Measurements from ENCODE around the gene ATG14.

Gene ATG14

DNA sequence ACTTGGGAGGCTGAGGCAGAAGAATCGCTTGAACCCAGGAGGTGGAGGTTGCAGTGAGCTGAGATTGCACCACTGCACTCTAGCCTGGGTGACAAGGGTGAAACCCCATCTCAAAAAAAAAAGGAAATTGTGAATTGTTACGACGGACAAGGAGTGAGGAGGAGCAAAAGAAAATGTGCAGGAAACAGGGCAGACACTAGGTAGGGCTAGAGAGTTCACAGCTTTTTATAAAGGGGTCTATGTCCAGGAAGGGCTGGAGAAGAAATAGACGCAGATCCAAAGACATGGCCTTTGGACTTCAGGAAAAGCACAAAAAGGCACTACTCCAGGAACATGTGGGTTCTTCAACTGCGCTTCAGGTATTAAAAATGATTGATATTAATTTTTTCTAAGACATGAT is 34.4 kb downstream of the ATG14 start:
- Histone ChIP-seq H3K27me3 (ENCODE audit: control insufficient read depth, insufficient read depth, low read length) (no peaks in the 10 kb centered on the region), H3K27ac (ENCODE audit: low read depth, low read length) (no peak overlapping the region), H3K4me3 (ENCODE audit: low read length) (no peak overlapping the region), H3K4me1 (ENCODE audit: control insufficient read depth, insufficient read depth, low read length) (no peaks in the 10 kb centered on the region), H3K36me3 (ENCODE audit: control insufficient read depth, insufficient read depth, low read length) (peaks cover 22% of the 10 kb centered on the region), H3K9ac (ENCODE audit: low read length) (no peak overlapping the region)

DNA sequence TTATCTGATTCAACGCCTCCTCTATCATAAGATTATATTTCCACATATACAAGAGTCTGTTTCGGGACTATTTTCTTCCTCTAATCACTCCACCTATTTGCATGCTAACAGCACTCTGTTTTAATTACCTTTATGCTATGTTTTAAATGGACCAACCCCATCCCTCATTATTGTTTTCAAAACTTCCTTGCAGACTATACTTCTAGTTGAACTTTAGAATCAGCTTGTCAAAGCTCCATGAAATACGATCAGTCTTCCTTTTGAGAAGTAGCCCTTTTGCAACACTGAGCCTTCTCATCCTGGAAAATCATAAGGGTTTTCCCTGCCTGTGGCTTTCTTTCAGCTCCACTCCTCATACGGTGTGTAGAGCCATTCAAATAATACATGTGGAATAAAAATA is 36.9 kb downstream of the ATG14 start:
- H3K4me3 ChIP-seq (ENCODE audit: low read length), result no peak overlapping the region
- H3K27ac ChIP-seq (ENCODE audit: low read depth, low read length), result no peak overlapping the region
- H3K9ac ChIP-seq (ENCODE audit: low read length), result no peak overlapping the region
- H3K27me3 ChIP-seq (ENCODE audit: control insufficient read depth, insufficient read depth, low read length), result no peaks in the 10 kb centered on the region
- H3K36me3 ChIP-seq (ENCODE audit: control insufficient read depth, insufficient read depth, low read length), result peaks cover 19% of the 10 kb centered on the region
- no peaks in the 10 kb centered on the region for H3K4me1 ChIP-seq (ENCODE audit: control insufficient read depth, insufficient read depth, low read length)

DNA sequence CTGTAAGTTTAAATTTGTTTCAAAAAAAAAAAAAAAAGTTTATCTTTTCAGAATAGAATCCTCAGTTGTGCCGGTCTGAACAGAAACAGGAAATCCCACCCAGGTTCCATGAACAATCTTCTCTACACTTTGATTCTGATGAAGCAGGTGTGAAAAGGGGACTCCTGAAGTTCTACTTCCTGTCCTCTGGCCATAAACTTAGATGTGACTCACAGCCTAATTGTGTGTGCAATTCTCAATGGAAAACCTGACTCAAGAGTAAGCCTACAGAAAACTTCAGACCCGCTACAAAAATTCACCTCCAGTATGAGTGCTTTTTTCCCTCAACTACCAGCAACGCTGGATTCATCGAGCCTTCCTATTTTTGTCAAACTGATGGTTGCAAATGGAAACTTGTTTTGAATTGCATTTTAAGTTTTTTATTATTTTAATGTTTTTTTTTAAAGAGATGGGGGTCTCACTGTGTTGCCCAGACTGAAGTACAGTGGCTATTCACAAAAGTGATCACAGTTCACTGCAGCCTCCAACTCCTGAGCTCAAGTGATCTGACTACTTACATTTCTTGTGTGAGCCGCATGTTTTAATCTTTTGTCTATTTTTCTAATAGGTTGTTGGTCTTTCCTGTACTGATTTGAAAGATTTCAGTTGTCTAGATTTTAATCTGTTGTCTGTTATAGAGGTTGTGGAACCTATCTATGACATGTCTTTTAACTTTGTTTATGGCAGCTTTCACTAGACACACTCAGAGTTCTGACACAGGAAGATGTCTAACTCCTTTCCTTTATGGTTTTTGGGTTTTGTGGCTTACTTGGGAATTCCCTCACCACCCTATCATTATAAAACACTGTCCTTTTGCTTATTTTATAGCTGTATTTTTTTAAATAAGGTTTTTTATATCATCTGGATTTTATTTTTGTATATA is 37.6 kb downstream of the ATG14 start:
- Histone ChIP-seq H3K36me3 (ENCODE audit: control insufficient read depth, insufficient read depth, low read length) (peaks cover 21% of the 10 kb centered on the region), H3K4me3 (ENCODE audit: low read length) (no peak overlapping the region), H3K27ac (ENCODE audit: low read depth, low read length) (no peak overlapping the region), H3K9ac (ENCODE audit: low read length) (no peak overlapping the region), H3K4me1 (ENCODE audit: control insufficient read depth, insufficient read depth, low read length) (no peaks in the 10 kb centered on the region), H3K27me3 (ENCODE audit: control insufficient read depth, insufficient read depth, low read length) (no peaks in the 10 kb centered on the region)

DNA sequence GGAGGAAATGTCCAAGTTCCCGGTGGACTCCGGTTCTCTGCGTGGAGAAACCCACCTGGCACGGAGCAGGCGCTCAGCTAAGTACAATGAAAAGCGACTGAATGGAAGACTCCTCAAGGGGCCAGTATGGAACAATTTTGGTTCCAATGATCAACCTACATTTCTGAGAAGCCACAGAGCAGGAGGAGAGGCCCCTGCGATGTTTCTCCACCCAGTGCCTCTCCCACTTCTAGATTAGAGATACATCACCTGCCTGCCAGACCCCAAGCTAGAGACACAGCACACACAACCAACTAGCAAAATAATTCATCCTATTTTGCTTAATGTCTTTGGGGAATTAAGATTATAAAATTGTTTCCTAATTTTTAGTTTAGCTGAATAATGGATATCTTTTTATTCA is 38.8 kb downstream of the ATG14 start:
- H3K27me3 ChIP-seq (ENCODE audit: control insufficient read depth, insufficient read depth, low read length), result no peaks in the 10 kb centered on the region
- H3K36me3 ChIP-seq (ENCODE audit: control insufficient read depth, insufficient read depth, low read length), result peaks cover 21% of the 10 kb centered on the region
- no peak overlapping the region for H3K4me3 ChIP-seq (ENCODE audit: low read length)
- H3K27ac ChIP-seq (ENCODE audit: low read depth, low read length), result no peak overlapping the region
- no peak overlapping the region for H3K9ac ChIP-seq (ENCODE audit: low read length)
- H3K4me1 ChIP-seq (ENCODE audit: control insufficient read depth, insufficient read depth, low read length), result no peaks in the 10 kb centered on the region

DNA sequence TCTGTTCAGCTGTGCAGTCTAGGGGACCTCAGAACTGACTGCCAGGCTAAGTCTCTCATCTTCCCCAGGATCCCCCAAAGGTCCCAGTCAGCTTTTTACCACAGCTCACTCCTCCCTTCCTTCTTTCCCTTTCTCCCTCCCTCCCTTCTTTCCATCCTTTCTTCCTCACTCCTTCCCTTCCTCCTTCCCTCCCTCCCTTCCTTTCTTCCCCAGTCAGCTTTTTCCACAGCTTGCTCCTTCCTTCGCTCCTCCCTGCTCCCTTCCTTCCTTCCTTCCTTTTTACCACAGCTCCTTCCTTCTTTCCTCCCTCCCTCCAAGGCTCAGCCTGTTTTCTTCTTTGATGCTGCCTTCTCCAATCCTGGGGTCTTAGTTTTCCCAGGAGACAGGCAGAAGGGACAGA is 39.2 kb downstream of the ATG14 start:
- Histone ChIP-seq H3K4me3 (ENCODE audit: low read length) (no peak overlapping the region), H3K27ac (ENCODE audit: low read depth, low read length) (no peak overlapping the region), H3K4me1 (ENCODE audit: control insufficient read depth, insufficient read depth, low read length) (no peaks in the 10 kb centered on the region), H3K36me3 (ENCODE audit: control insufficient read depth, insufficient read depth, low read length) (peaks cover 18% of the 10 kb centered on the region), H3K9ac (ENCODE audit: low read length) (no peak overlapping the region), H3K27me3 (ENCODE audit: control insufficient read depth, insufficient read depth, low read length) (no peaks in the 10 kb centered on the region)

DNA sequence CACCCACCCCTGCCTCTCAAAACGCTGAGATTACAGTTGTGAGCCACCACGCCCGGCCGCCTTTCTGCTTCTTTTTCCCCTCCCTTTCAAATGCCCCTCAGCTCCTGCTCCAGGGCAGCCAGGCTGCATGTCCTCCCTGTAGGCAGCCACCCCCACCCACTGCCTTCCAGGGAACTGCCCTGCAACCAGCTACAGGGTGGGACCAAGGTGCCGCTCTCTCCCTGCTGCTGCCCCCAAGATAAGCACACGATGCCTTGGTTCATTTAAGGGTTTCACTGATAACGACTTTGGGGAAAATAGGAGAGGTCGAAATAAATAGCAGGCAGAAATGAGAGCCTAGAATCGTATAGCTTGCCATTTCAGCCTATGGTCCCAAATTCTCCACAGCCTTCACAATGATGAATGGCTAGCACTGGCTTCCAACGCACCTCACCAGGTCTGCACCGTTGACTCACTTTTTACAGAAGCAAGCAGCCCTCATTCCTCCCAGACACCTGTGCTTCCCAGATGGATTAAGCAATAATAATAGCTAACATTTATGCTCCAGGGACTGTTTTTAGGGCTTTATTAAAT is 40.7 kb downstream of the ATG14 start:
- Histone ChIP-seq H3K27me3 (ENCODE audit: control insufficient read depth, insufficient read depth, low read length) (no peaks in the 10 kb centered on the region), H3K27ac (ENCODE audit: low read depth, low read length) (no peak overlapping the region), H3K36me3 (ENCODE audit: control insufficient read depth, insufficient read depth, low read length) (peaks cover 6% of the 10 kb centered on the region), H3K9ac (ENCODE audit: low read length) (no peak overlapping the region), H3K4me3 (ENCODE audit: low read length) (no peak overlapping the region), H3K4me1 (ENCODE audit: control insufficient read depth, insufficient read depth, low read length) (no peaks in the 10 kb centered on the region)

DNA sequence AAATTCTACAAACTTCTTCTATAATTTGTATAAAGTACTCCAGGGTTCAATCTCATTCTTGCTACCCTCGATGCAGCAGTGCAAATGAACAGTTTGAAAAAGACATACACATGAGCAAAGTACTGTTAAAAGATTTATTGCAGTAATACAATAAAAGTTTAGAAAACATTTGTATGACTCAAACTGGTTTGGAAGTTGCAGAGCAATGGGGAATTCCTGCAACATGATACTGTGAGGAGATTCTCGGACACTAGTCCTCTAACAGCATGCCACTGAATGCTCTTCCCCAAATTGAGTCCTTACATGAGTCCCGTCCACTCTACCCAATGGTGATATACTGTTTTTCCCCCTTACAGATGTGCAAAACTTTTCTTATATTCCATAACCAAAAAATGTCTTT is 45.4 kb downstream of the ATG14 start:
- H3K4me3 ChIP-seq (ENCODE audit: low read length), result no peak overlapping the region
- no peaks in the 10 kb centered on the region for H3K27me3 ChIP-seq (ENCODE audit: control insufficient read depth, insufficient read depth, low read length)
- H3K27ac ChIP-seq (ENCODE audit: low read depth, low read length), result no peak overlapping the region
- no peak overlapping the region for H3K9ac ChIP-seq (ENCODE audit: low read length)
- H3K4me1 ChIP-seq (ENCODE audit: control insufficient read depth, insufficient read depth, low read length), result no peaks in the 10 kb centered on the region
- H3K36me3 ChIP-seq (ENCODE audit: control insufficient read depth, insufficient read depth, low read length), result peaks cover 5% of the 10 kb centered on the region

DNA sequence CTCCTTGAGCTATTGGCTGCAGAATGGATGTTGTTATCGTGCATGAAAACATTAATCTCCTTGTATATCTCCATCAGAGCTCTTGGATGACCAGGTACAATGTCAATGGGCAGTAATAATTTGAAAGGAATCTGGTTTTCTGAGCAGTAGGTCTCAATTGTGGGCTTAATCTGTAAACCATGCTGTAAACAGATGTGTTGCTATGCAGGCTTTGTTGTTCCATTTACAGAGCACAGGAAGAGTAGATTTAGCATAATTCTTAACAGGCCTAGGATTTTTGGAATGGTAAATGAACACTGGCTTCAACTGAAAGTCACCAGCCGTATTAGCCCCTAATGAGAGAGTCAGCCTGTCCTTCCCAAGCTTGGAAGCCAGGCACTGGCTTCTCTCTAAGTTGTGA is 50.4 kb downstream of the ATG14 start:
- peaks cover 4% of the 10 kb centered on the region for H3K36me3 ChIP-seq (ENCODE audit: control insufficient read depth, insufficient read depth, low read length)
- H3K27ac ChIP-seq (ENCODE audit: low read depth, low read length), result no peak overlapping the region
- H3K27me3 ChIP-seq (ENCODE audit: control insufficient read depth, insufficient read depth, low read length), result no peaks in the 10 kb centered on the region
- no peaks in the 10 kb centered on the region for H3K4me1 ChIP-seq (ENCODE audit: control insufficient read depth, insufficient read depth, low read length)
- no peak overlapping the region for H3K4me3 ChIP-seq (ENCODE audit: low read length)
- H3K9ac ChIP-seq (ENCODE audit: low read length), result no peak overlapping the region

DNA sequence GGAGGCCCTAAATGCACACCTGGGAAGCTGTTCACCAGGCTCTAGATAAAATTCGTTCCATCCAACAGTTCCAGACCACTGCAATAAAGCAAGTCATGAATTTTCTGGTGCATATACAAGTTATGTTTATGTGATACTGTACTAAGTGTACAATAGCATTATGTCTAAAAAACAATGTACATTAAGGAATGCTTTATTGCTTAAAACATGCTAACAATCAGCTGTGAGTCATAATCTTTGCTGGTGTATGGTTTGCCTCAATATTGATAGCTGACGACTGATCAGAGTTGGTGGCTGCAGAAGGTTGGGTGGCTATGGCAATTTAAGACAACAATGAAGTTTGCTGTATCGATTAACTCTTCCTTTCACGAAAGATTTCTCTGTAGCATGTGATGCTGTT is 52.3 kb downstream of the ATG14 start:
- H3K36me3 ChIP-seq (ENCODE audit: control insufficient read depth, insufficient read depth, low read length), result peaks cover 4% of the 10 kb centered on the region
- no peaks in the 10 kb centered on the region for H3K4me1 ChIP-seq (ENCODE audit: control insufficient read depth, insufficient read depth, low read length)
- no peak overlapping the region for H3K4me3 ChIP-seq (ENCODE audit: low read length)
- no peak overlapping the region for H3K9ac ChIP-seq (ENCODE audit: low read length)
- H3K27ac ChIP-seq (ENCODE audit: low read depth, low read length), result no peak overlapping the region
- no peaks in the 10 kb centered on the region for H3K27me3 ChIP-seq (ENCODE audit: control insufficient read depth, insufficient read depth, low read length)

DNA sequence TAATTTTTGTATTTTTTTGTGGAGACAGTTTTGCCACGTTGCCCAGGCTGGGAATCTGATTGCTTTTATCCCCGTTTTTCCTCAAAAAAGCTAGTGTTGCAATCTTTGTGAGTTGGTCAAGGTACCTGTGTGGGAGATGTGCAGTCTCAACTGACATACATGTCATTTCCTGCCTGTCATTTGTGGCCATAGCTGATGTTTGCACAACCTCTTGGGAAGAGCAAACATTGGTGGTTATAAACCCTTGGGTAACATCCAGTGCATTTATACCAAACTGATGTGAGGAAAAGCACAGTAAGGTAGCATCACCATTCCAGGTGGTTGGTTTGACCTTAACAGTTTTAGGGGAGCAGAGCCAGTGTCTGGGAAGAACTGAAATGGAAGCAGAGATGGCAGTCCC is 54.7 kb downstream of the ATG14 start:
- no peaks in the 10 kb centered on the region for H3K27me3 ChIP-seq (ENCODE audit: control insufficient read depth, insufficient read depth, low read length)
- H3K36me3 ChIP-seq (ENCODE audit: control insufficient read depth, insufficient read depth, low read length), result peaks cover 8% of the 10 kb centered on the region
- H3K4me3 ChIP-seq (ENCODE audit: low read length), result no peak overlapping the region
- no peak overlapping the region for H3K27ac ChIP-seq (ENCODE audit: low read depth, low read length)
- no peak overlapping the region for H3K9ac ChIP-seq (ENCODE audit: low read length)
- H3K4me1 ChIP-seq (ENCODE audit: control insufficient read depth, insufficient read depth, low read length), result no peaks in the 10 kb centered on the region

DNA sequence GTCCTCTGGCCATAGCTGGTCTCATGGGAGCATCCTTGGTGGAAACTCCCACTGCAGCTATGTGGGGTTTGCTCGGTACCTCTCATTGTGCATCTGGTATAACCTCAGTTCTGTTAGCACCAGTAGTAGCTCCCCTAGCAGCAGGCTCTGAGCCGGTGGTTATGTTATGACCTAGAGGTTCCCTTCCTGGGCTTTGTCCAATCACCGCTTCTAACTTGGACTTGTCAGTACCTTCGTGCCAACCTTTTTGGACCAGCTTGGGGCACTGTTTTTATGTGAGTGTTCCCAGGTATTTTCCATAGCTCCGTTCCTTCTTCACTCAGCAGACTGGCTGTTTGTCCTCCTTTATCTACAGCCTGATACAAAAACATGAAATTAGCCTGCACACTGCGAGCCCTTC is 55.7 kb downstream of the ATG14 start:
- Histone ChIP-seq H3K36me3 (ENCODE audit: control insufficient read depth, insufficient read depth, low read length) (peaks cover 18% of the 10 kb centered on the region), H3K27me3 (ENCODE audit: control insufficient read depth, insufficient read depth, low read length) (no peaks in the 10 kb centered on the region), H3K4me1 (ENCODE audit: control insufficient read depth, insufficient read depth, low read length) (no peaks in the 10 kb centered on the region), H3K27ac (ENCODE audit: low read depth, low read length) (no peak overlapping the region), H3K4me3 (ENCODE audit: low read length) (no peak overlapping the region), H3K9ac (ENCODE audit: low read length) (no peak overlapping the region)

DNA sequence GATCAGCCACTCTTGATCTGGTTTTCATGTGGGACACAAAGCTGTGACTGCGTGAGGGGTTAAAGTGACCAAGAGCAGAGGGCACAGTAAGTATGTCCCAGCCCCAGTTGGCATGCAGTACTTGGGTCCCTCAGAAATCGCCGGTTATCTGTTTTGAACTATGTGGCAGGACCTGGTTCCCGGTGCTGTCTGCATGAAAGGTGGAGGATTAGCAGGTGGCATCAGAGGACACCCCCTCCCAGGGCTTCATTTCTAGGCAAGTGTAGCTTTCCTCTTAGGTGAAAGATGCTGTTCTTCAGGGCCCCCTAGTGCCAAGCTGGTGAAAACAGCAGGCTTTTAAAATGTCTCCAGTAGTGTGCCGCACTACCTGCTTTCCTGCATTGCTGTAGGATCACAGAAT is 57.1 kb downstream of the ATG14 start:
- Histone ChIP-seq H3K9ac (ENCODE audit: low read length) (no peak overlapping the region), H3K4me1 (ENCODE audit: control insufficient read depth, insufficient read depth, low read length) (no peaks in the 10 kb centered on the region), H3K27me3 (ENCODE audit: control insufficient read depth, insufficient read depth, low read length) (no peaks in the 10 kb centered on the region), H3K36me3 (ENCODE audit: control insufficient read depth, insufficient read depth, low read length) (peaks cover 21% of the 10 kb centered on the region), H3K27ac (ENCODE audit: low read depth, low read length) (no peak overlapping the region), H3K4me3 (ENCODE audit: low read length) (no peak overlapping the region)
